DOHH2 (cell line): Measurements from ENCODE around the gene MACROD2.

ENCODE experiments used
- EZH2phosphoT487 ChIP-seq: fragments of 200-600 bp; sonication (generic); IDR thresholded peaks from 2 replicates; pipeline ENCODE4 v1.6.1; 2017; ENCODE audit warnings: borderline replicate concordance, mild to moderate bottlenecking, antibody characterized with exemption, low read length, moderate library complexity, mixed read lengths
- TF ChIP-seq, protein P1 (sequence below): fragments of 200-600 bp; sonication (generic); IDR thresholded peaks from one replicate; pipeline ENCODE4 v1.5.1; 2014; ENCODE audit warnings: antibody characterized with exemption, mild to moderate bottlenecking, low read depth, low read length; ENCODE audit not compliant: poor library complexity, severe bottlenecking

DNA sequence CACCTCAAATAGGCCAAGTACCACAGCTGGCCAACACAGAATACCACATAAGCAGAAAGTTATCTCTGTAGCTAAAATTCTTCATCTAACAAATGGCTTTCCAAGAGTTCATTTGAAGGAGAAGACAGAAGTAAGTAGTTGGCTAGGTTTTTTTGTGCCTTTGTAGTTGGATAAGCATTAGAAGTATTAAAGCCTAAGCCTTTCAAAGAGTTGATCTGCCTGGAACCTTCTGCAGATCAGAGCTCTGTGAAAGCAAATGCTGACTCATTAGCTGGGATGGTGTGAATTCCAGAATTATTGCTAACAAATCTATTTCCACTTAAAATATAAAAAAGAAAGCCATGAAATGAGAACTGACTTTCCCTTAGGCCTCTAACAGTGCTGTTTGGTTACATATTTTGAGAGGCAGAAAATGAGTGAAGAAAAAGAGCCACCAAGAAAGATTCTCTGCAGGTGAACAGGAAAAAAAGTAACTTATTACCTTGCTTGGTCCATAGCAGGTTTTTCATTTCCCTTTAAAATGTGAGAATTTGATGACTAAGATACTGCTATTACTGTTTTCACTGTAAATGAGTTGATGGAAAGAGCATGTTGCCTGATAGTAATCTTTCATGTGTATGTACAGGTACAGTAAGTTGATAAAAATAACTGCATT, 1105.3 kb downstream of the MACROD2 start:
- TF ChIP-seq, protein P1, sequence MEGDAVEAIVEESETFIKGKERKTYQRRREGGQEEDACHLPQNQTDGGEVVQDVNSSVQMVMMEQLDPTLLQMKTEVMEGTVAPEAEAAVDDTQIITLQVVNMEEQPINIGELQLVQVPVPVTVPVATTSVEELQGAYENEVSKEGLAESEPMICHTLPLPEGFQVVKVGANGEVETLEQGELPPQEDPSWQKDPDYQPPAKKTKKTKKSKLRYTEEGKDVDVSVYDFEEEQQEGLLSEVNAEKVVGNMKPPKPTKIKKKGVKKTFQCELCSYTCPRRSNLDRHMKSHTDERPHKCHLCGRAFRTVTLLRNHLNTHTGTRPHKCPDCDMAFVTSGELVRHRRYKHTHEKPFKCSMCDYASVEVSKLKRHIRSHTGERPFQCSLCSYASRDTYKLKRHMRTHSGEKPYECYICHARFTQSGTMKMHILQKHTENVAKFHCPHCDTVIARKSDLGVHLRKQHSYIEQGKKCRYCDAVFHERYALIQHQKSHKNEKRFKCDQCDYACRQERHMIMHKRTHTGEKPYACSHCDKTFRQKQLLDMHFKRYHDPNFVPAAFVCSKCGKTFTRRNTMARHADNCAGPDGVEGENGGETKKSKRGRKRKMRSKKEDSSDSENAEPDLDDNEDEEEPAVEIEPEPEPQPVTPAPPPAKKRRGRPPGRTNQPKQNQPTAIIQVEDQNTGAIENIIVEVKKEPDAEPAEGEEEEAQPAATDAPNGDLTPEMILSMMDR = no peak
- no peak for TF ChIP-seq EZH2phosphoT487
